Measurements from ENCODE around the gene APOC4.
"Not testable (repeated sequence)": the region's sequence is repeated elsewhere in the genome, so short reads cannot be mapped to it uniquely, and the experiment has no call there.

The APOC4 gene, protein sequence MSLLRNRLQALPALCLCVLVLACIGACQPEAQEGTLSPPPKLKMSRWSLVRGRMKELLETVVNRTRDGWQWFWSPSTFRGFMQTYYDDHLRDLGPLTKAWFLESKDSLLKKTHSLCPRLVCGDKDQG

DNA sequence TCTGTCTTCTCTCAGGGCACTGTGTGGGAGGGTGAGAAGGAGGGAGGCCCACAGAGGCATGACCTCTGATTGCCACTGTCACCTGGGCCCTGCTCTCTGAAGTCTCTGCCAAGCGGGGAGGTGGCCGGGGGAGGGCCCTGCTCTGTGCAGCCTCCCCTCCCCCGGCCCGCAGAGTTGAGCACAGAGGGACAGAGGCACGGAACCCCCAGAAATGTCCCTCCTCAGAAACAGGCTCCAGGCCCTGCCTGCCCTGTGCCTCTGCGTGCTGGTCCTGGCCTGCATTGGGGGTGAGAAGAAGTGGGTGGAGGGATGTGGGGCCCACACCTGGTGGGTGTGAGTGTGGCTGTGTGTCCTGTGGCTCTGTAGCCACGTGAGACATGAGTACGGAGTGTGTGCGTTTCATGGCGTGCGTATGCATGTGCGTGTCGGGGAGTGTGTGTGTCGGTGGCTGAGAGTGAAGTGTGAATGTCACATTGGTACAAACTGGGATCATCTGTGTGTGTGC is at the start of gene APOC4:
TSS of gene APOC4 (plus strand) at position 171 of the 505 bp plus-strand sequence. CDS start at position 212, 41 bp downstream.
- no peak for DNase-seq

DNA sequence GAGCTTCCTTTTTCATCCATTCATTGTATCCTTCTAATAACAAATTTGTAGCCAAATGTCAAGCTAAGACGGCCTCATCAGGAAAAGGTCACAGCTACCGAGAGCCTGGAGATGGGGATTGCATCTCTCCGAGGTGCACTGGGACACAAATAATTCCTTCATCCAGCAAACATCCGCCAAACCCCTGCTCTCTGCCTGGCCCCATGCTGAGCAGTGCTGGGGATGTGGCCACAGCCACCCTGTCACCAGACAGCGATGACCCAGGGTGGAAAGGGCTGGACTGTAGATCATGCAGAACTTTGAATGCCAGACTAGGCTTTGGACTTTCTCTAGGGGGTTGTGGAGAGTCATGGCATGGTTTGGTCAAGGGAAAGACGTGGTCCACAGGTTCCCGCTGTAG is 49.1 kb upstream of the APOC4 start:
- DNase-seq, result no peak

DNA sequence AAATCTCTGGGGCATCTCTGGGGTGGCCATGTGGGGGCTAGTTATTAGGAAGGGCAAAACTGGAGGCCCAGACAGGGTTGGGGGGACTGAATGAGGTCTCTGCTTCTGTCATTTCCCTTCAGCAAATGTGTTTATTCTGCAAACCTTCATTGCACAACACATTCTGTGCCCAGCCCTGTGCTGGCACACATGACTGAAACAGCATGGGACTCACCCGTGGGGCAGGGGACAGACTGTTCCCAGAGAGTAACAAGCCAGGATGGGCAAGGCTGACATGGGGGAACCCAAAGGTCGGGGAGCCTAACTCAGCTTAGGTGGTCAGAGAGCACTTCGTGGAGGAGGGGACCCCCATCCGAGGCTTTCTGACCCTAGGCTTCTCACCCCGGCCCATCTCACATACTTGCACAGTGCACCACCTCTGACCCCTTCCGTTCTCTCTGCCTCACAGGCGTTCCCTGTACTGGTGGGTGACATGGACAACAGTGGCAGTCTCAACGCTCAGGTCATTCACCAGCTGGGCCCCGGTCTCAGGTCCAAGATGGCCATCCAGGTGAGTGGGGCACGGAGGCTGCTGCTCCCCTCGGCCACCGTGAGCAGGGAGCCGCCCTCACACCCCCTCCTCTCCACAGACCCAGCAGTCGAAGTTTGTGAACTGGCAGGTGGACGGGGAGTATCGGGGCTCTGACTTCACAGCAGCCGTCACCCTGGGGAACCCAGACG is 48.5 kb upstream of the APOC4 start:
- no peak for DNase-seq

DNA sequence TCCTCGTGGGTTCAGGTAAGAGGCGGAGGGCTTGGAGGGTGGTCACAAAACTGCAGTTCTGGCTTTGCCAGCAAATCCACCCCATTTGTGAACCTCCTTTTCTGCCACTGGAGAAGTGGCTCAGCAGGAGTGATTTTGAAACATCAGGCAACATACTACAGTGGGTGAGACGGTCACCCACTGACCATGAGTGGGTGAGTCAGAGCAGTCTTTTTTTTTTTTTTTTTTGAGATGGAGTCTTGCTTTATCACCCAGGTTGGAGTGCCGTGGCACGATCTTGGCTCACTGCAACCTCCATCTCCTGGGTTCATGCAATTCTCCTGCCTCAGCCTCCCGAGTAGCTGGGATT is 48.0 kb upstream of the APOC4 start:
- no peak for DNase-seq

DNA sequence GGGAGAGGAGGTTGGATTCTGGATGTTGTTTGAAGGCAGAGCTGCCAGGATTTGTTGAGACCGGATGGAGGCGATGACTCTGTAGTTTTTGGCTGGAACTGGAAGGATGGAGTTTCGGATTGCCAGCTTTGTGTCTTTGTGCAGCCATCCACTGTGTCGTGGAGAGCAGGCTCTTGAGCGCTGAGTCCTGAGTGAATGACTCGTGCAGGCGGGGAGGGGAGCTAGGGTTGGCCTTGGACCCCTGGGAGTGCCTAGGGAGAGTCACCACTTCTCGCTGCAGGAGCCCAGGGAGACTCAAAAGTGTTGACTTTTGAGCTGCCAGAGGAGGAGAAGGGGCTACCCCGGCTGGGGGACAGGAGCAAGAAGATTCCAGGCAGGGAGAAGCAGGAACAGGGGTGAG is 47.1 kb upstream of the APOC4 start:
- no peak for DNase-seq

DNA sequence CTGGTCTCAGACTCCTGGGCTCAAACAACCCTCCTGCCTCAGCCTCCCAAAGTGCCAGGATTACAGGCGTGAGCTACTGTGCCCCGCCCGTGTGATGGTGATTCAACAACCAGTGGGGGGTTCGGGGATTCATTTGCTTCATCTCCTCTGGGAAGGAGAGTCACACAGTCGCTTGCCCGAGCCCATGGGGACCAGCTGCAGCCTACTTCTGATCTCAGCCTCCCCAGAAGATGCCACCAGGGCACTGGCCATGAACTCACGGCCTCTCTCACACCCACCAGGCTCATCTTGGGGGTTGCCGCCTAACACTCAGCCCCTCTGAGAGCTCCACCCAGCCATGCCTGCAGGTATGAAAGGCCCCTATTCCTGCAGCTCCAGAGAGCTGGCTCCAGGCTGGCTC is 44.2 kb upstream of the APOC4 start:
- no peak for DNase-seq

DNA sequence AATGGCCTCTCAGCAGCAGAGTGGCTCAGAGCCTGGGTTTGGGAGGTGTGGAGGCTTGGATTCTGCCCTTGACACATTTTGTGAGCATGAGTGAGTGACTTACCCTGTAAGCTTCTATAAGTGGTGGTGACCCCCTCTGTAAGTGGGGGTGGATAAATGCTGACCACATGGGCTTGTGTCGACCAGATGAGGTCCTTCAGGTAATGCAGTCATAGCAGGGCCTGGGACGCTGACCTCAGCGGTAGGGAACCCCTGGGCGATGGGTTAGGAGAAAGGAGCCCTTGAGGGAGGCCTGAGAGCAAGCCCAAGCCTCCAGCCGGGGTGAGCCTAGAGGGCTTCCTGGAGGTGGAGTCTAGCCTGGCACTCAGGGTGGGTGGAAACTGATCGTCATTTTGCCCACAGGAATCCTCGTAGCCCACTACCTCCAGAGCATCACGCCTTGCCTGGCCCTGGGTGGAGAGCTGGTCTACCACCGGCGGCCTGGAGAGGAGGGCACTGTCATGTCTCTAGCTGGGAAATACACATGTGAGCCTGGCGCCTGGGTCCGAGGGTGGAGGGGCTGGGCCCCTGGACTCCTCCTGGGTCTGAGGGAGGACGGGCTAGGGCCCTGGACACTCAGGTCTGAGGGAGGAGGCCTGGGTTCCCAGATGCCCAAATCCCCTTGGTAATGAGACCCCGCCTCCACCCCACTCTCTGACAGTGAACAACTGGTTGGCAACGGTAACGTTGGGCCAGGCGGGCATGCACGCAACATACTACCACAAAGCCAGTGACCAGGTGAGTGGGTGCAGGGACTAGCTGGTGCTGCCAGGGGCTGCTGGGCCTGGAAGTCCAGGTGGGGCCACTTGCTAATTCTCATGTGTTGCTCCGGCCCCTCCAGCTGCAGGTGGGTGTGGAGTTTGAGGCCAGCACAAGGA is 41.5 kb upstream of the APOC4 start:
- DNase-seq, result no peak

DNA sequence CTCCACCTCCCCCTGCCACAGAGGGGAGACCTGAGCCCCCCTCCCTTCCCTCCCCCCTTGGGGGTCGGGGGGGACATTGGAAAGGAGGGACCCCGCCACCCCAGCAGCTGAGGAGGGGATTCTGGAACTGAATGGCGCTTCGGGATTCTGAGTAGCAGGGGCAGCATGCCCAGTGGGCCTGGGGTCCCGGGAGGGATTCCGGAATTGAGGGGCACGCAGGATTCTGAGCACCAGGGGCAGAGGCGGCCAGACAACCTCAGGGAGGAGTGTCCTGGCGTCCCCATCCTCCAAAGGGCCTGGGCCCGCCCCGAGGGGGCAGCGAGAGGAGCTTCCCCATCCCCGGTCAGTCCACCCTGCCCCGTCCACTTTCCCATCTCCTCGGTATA is 38.8 kb upstream of the APOC4 start:
- DNase-seq, result no peak

DNA sequence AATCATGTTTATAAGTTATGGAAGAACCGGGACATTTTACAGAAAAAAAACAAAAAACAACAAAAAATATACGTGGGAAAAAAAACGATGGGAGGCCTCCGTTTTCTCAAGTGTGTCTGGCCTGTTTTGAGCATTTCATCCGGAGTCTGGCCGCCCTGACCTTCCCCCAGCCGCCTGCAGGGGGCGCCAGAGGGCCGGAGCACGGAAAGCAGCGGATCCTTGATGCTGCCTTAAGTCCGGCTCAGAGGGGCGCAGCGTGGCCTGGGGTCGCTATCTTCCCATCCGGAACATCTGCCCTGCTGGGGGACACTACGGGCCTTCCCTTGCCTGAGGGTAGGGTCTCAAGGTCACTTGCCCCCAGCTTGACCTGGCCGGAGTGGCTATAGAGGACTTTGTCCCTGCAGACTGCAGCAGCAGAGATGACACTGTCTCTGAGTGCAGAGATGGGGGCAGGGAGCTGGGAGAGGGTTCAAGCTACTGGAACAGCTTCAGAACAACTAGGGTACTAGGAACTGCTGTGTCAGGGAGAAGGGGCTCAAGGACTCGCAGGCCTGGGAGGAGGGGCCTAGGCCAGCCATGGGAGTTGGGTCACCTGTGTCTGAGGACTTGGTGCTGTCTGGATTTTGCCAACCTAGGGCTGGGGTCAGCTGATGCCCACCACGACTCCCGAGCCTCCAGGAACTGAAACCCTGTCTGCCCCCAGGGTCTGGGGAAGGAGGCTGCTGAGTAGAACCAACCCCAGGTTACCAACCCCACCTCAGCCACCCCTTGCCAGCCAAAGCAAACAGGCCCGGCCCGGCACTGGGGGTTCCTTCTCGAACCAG is 38.2 kb upstream of the APOC4 start:
- peak; percentile 78 for DNase-seq

DNA sequence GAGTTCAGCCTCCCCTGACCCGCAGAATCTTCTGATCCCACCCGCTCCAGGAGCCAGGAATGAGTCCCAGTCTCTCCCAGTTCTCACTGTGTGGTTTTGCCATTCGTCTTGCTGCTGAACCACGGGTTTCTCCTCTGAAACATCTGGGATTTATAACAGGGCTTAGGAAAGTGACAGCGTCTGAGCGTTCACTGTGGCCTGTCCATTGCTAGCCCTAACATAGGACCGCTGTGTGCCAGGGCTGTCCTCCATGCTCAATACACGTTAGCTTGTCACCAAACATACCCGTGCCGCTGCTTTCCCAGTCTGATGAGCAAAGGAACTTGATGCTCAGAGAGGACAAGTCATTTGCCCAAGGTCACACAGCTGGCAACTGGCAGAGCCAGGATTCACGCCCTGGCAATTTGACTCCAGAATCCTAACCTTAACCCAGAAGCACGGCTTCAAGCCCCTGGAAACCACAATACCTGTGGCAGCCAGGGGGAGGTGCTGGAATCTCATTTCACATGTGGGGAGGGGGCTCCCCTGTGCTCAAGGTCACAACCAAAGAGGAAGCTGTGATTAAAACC is 37.5 kb upstream of the APOC4 start:
- DNase-seq, result no peak

DNA sequence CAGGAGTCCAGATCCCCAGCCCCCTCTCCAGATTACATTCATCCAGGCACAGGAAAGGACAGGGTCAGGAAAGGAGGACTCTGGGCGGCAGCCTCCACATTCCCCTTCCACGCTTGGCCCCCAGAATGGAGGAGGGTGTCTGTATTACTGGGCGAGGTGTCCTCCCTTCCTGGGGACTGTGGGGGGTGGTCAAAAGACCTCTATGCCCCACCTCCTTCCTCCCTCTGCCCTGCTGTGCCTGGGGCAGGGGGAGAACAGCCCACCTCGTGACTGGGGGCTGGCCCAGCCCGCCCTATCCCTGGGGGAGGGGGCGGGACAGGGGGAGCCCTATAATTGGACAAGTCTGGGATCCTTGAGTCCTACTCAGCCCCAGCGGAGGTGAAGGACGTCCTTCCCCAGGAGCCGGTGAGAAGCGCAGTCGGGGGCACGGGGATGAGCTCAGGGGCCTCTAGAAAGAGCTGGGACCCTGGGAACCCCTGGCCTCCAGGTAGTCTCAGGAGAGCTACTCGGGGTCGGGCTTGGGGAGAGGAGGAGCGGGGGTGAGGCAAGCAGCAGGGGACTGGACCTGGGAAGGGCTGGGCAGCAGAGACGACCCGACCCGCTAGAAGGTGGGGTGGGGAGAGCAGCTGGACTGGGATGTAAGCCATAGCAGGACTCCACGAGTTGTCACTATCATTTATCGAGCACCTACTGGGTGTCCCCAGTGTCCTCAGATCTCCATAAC is 36.4 kb upstream of the APOC4 start, which contains the start of gene APOE:
TSS of gene APOE (plus strand) at position 360 of the 724 bp plus-strand sequence. CDS start 829 bp downstream, outside the sequence.
- DNase-seq, result no peak

DNA sequence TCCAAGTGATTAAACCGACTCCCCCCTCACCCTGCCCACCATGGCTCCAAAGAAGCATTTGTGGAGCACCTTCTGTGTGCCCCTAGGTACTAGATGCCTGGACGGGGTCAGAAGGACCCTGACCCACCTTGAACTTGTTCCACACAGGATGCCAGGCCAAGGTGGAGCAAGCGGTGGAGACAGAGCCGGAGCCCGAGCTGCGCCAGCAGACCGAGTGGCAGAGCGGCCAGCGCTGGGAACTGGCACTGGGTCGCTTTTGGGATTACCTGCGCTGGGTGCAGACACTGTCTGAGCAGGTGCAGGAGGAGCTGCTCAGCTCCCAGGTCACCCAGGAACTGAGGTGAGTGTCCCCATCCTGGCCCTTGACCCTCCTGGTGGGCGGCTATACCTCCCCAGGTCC is 34.4 kb upstream of the APOC4 start:
- no peak for DNase-seq

DNA sequence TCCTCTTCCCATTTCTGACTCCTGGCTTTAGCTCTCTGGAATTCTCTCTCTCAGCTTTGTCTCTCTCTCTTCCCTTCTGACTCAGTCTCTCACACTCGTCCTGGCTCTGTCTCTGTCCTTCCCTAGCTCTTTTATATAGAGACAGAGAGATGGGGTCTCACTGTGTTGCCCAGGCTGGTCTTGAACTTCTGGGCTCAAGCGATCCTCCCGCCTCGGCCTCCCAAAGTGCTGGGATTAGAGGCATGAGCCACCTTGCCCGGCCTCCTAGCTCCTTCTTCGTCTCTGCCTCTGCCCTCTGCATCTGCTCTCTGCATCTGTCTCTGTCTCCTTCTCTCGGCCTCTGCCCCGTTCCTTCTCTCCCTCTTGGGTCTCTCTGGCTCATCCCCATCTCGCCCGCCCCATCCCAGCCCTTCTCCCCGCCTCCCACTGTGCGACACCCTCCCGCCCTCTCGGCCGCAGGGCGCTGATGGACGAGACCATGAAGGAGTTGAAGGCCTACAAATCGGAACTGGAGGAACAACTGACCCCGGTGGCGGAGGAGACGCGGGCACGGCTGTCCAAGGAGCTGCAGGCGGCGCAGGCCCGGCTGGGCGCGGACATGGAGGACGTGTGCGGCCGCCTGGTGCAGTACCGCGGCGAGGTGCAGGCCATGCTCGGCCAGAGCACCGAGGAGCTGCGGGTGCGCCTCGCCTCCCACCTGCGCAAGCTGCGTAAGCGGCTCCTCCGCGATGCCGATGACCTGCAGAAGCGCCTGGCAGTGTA is 33.8 kb upstream of the APOC4 start:
- DNase-seq, result no peak

DNA sequence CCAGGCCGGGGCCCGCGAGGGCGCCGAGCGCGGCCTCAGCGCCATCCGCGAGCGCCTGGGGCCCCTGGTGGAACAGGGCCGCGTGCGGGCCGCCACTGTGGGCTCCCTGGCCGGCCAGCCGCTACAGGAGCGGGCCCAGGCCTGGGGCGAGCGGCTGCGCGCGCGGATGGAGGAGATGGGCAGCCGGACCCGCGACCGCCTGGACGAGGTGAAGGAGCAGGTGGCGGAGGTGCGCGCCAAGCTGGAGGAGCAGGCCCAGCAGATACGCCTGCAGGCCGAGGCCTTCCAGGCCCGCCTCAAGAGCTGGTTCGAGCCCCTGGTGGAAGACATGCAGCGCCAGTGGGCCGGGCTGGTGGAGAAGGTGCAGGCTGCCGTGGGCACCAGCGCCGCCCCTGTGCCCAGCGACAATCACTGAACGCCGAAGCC is 33.2 kb upstream of the APOC4 start:
- no peak for DNase-seq

DNA sequence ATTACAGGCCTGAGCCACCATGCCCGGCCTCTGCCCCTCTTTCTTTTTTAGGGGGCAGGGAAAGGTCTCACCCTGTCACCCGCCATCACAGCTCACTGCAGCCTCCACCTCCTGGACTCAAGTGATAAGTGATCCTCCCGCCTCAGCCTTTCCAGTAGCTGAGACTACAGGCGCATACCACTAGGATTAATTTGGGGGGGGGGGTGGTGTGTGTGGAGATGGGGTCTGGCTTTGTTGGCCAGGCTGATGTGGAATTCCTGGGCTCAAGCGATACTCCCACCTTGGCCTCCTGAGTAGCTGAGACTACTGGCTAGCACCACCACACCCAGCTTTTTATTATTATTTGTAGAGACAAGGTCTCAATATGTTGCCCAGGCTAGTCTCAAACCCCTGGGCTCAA is 32.3 kb upstream of the APOC4 start:
- no peak for DNase-seq

DNA sequence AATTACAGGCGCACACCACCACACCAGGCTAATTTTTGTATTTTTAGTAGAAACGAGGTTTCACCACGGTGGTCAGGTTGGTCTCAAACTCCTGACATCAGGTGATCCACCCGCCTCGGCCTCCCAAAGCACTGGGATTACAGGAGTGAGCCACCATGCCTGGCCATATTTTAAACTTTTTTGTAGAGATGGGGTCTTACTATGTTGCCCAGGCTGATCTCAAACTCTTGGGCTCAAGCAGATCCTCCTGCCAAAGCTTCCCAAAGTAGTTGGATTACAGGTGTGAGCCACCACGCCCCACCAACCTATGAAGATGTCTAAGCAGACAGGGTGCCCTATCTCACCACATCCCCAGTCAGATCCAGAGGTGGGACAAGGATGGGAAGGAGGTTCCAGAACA is 30.1 kb upstream of the APOC4 start:
- DNase-seq, result not testable (repeated sequence)

DNA sequence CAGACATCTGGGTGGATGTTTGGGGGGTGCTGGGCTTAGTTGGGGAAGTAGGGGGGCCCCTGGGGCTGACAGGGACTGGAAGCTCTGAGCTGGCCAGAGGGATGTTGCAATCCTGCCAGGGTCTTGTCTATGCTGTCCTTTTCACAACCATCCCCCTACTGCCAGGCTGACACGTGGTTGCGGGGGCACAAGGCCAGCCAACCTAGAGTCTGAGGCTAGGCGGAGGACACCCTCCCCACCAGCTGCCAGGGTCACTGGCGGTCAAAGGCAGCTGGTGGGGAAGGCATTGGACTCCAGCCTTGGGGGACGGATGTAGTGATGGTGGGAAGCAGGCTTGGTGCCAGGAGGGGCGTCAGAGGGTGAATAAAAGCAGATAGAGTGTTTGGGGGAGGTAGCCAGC is 29.2 kb upstream of the APOC4 start:
- no peak for DNase-seq

DNA sequence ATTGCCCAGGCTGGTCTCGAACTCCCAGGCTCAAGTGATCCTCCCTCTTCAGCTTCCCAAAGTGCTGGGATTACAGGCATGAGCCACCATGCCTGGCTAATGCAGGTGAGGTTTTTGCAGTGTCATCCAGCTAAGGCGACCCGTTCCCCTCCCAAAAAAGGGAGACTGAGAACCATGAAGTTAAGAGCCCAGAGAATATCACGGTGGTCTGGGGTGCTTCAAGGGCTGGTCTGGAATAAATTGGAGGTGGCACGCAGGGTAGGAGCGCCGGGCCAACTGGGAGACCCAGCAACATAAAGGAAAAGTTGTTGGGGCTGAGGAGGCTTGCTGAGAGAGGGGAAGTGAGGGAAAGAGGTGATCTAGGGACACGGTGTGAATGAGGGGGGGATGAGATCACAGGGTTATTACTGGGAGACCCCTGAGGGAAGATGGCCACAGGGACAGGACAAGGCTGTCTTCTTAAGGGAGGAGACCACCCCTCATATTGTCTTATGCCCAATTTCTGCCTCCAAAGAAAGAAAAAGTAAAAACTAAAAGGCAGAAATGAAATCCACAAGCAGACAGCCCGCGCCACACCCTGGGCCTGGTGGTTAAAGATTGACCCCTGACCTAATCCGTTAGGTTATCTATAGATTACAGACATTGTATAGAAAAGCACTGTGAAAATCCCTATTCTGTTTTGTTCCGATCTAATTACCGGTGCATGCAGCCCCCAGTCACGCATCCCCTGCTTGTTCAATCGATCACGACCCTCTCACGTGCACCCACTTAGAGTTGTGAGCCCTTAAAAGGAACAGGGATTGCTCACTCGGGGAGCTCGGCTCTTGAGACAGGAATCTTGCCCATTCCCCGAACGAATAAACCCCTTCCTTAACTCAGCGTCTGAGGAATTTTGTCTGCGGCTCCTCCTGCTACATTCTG is 28.3 kb upstream of the APOC4 start:
- DNase-seq, result not testable (repeated sequence)

DNA sequence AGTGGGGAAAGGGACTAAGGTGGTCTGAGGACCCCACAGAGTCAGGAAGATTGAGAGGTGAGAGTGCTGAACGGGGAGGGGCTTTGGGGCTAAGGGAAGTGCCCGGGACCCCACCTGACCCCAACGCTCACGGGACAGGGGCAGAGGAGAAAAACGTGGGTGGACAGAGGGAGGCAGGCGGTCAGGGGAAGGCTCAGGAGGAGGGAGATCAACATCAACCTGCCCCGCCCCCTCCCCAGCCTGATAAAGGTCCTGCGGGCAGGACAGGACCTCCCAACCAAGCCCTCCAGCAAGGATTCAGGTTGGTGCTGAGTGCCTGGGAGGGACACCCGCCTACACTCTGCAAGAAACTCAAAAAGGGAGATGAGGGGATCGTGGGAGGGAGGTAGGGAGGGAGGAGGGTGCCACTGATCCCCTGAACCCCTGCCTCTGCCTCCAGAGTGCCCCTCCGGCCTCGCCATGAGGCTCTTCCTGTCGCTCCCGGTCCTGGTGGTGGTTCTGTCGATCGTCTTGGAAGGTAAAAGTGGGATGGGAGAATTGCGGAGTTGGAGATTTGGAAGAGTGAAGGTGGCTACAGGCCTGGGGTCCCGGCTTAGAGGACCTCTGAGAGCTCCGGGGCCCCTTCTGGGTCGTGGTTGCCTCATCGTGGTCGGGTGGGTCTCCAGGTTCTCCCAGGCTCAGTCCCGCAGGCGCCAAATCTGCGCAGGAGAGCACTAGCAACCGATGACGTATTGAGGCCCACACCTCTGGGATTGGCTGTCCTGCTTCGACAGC is 27.4 kb upstream of the APOC4 start, which contains the start of gene APOC1:
TSS of gene APOC1 (plus strand) at position 176 of the 774 bp plus-strand sequence. CDS start at position 460, 284 bp downstream.
- peak; percentile 79 for DNase-seq

Data from stimulated activated CD4-positive, alpha-beta T cell treated with anti-CD3 and anti-CD28 coated beads, Interleukin-4, amount 100 ng/mL, for 24 hours (primary cell).